H9 (cell line): ENCODE results near the gene ZGRF1. TPM values are rescaled to one million over a fixed set of nuclear protein-coding genes. Genes with fewer than 3 reads are reported as not detected.

ENCODE experiments used
- DNase-seq: peaks from one replicate; pipeline ENCODE4 v3.0.0-alpha.2; 2017
- H2AFZ ChIP-seq: one replicate; pipeline ENCODE4 v1.6.1; 2013; ENCODE audit warnings: mild to moderate bottlenecking, low read length, control low read depth, moderate library complexity
- H2AK5ac ChIP-seq: 2 replicates; pipeline ENCODE4 v1.6.1; 2013; ENCODE audit warnings: low read length, control low read depth, mixed read lengths; ENCODE audit not compliant: insufficient read length
- H2BK120ac ChIP-seq: one replicate; pipeline ENCODE4 v1.6.1; 2013; ENCODE audit warnings: low read depth, mild to moderate bottlenecking, low read length, control low read depth, inconsistent platforms; ENCODE audit not compliant: poor library complexity, severe bottlenecking
- H2BK12ac ChIP-seq: 2 replicates; pipeline ENCODE4 v1.6.1; 2013; ENCODE audit warnings: low read length, control low read depth, mixed read lengths, low read depth; ENCODE audit not compliant: insufficient read length
- H2BK15ac ChIP-seq: 2 replicates; pipeline ENCODE4 v1.6.1; 2013; ENCODE audit warnings: low read depth, low read length, control low read depth
- H2BK20ac ChIP-seq: one replicate; pipeline ENCODE4 v1.6.1; 2013; ENCODE audit warnings: low read depth, mild to moderate bottlenecking, low read length, control low read depth, inconsistent platforms; ENCODE audit not compliant: poor library complexity, severe bottlenecking
- H2BK5ac ChIP-seq: 2 replicates; pipeline ENCODE4 v1.6.1; 2013; ENCODE audit warnings: low read length, control low read depth, mixed read lengths; ENCODE audit not compliant: insufficient read length
- H3K14ac ChIP-seq: 2 replicates; pipeline ENCODE4 v1.6.1; 2013; ENCODE audit warnings: low read length, control low read depth; ENCODE audit not compliant: insufficient read depth
- H3K18ac ChIP-seq: 2 replicates; pipeline ENCODE4 v1.6.1; 2013; ENCODE audit warnings: low read depth, mild to moderate bottlenecking, mixed read lengths, low read length, control low read depth; ENCODE audit not compliant: insufficient read length
- H3K23ac ChIP-seq: 2 replicates; pipeline ENCODE4 v1.6.1; 2013; ENCODE audit warnings: low read length, control low read depth, mixed read lengths, low read depth; ENCODE audit not compliant: insufficient read length
- H3K23me2 ChIP-seq: 2 replicates; pipeline ENCODE4 v1.6.1; 2013; ENCODE audit warnings: low read depth, mild to moderate bottlenecking, mixed read lengths, low read length, control low read depth; ENCODE audit not compliant: insufficient read length, poor library complexity, severe bottlenecking
- H3K27ac ChIP-seq: 2 replicates; pipeline ENCODE4 v1.5.1; 2013; ENCODE audit warnings: low read length, control low read depth, mixed read lengths, low read depth; ENCODE audit not compliant: insufficient read length
- H3K27me3 ChIP-seq: 2 replicates; pipeline ENCODE4 v1.6.1; 2013; ENCODE audit warnings: low read length, control low read depth, inconsistent platforms; ENCODE audit not compliant: insufficient read depth
- H3K4ac ChIP-seq: 2 replicates; pipeline ENCODE4 v1.6.1; 2013; ENCODE audit warnings: low read depth, mild to moderate bottlenecking, control low read depth, inconsistent platforms, low read length, moderate library complexity
- H3K4me1 ChIP-seq: 2 replicates; pipeline ENCODE4 v1.6.1; 2013; ENCODE audit warnings: low read length, control low read depth, inconsistent platforms; ENCODE audit not compliant: insufficient read depth
- H3K4me2 ChIP-seq: 2 replicates; pipeline ENCODE4 v1.6.1; 2013; ENCODE audit warnings: low read length, control low read depth, mixed read lengths; ENCODE audit not compliant: insufficient read length, insufficient read depth
- H3K56ac ChIP-seq: 2 replicates; pipeline ENCODE4 v1.6.1; 2013; ENCODE audit warnings: low read depth, mild to moderate bottlenecking, mixed read lengths, low read length, control low read depth; ENCODE audit not compliant: insufficient read length
- H3K79me1 ChIP-seq: 2 replicates; pipeline ENCODE4 v1.6.1; 2013; ENCODE audit warnings: low read depth, mild to moderate bottlenecking, moderate library complexity, low read length, control low read depth, inconsistent platforms; ENCODE audit not compliant: insufficient read depth, poor library complexity, severe bottlenecking
- H3K79me2 ChIP-seq: 2 replicates; pipeline ENCODE4 v1.6.1; 2013; ENCODE audit warnings: low read length, control low read depth, inconsistent platforms; ENCODE audit not compliant: insufficient read depth
- H3K9ac ChIP-seq: 2 replicates; pipeline ENCODE4 v1.6.1; 2013; ENCODE audit warnings: low read length, control low read depth, mixed read lengths; ENCODE audit not compliant: insufficient read length; ENCODE audit errors: extremely low read depth
- H3K9me3 ChIP-seq: one replicate; pipeline ENCODE4 v1.6.1; 2013; ENCODE audit warnings: low read depth, low read length, inconsistent platforms; ENCODE audit not compliant: control insufficient read depth
- H3T11ph ChIP-seq: one replicate; pipeline ENCODE4 v1.6.1; 2013; ENCODE audit warnings: mild to moderate bottlenecking, low read length, control low read depth, inconsistent platforms
- H4K20me1 ChIP-seq: one replicate; pipeline ENCODE4 v1.6.1; 2013; ENCODE audit not compliant: control insufficient read depth, insufficient read length, insufficient read depth
- H4K5ac ChIP-seq: 2 replicates; pipeline ENCODE4 v1.6.1; 2013; ENCODE audit warnings: low read depth, mild to moderate bottlenecking, mixed read lengths, low read length, control low read depth; ENCODE audit not compliant: insufficient read length
- H4K8ac ChIP-seq: replicated peaks from 2 replicates; pipeline ENCODE4 v1.6.1; 2013; ENCODE audit warnings: low read length, control low read depth, mixed read lengths, low read depth; ENCODE audit not compliant: insufficient read length
- H4K91ac ChIP-seq: 2 replicates; pipeline ENCODE4 v1.6.1; 2013; ENCODE audit warnings: low read depth, mild to moderate bottlenecking, moderate library complexity, mixed read lengths, low read length, control low read depth; ENCODE audit not compliant: insufficient read length
- H3K27ac Mint-ChIP-seq, 3 experiments: 2 replicates in 2 of 3; 3 replicates in 1 of 3; pipeline ENCODE4 v1.8.0; 2020 to 2021; ENCODE audit warnings: mixed read lengths in 3 of 3, mild to moderate bottlenecking in 1 of 3, moderate library complexity in 1 of 3
- H3K27me3 Mint-ChIP-seq: 2 replicates; pipeline ENCODE4 v1.8.0; 2021; ENCODE audit warnings: low read depth, mild to moderate bottlenecking, moderate library complexity, mixed read lengths
- H3K36me3 Mint-ChIP-seq, 3 experiments: 2 replicates in 2 of 3; 3 replicates in 1 of 3; pipeline ENCODE4 v1.8.0; 2020 to 2021; ENCODE audit warnings: low read depth in 3 of 3, mixed read lengths in 3 of 3; ENCODE audit not compliant: insufficient read depth in 1 of 3
- H3K4me1 Mint-ChIP-seq, 2 experiments: 2 replicates each; pipeline ENCODE4 v1.8.0; 2020; ENCODE audit warnings: mixed read lengths in 2 of 2
- H3K4me3 Mint-ChIP-seq, 2 experiments: 2 replicates in 1 of 2; 3 replicates in 1 of 2; pipeline ENCODE4 v1.8.0; 2020 to 2021; ENCODE audit warnings: mild to moderate bottlenecking in 2 of 2, mixed read lengths in 2 of 2, moderate library complexity in 1 of 2
- H3K9me3 Mint-ChIP-seq, 2 experiments: 2 replicates in 1 of 2; 3 replicates in 1 of 2; pipeline ENCODE4 v1.8.0; 2020; ENCODE audit warnings: mild to moderate bottlenecking in 2 of 2, mixed read lengths in 2 of 2, moderate library complexity in 1 of 2
- CTCF ChIP-seq: fragments of 200-600 bp; sonication (generic); conservative IDR thresholded peaks from 3 replicates; pipeline ENCODE4 v1.8.0; 2021; ENCODE audit warnings: antibody characterized with exemption, mild to moderate bottlenecking
- WGBS: extraction: QIAGEN DNeasy Blood & Tissue Kit; methylation state at CpG from one replicate; pipeline ENCODE4 v1.1.7; 2013; ENCODE audit warnings: missing lambda C conversion rate, low lambda C conversion rate, mixed read lengths; ENCODE audit not compliant: insufficient read length; ENCODE audit errors: extremely low coverage; 5-methylcytosine and 5-hydroxymethylcytosine counted together
- total RNA-seq: library from RNA; stranded (reverse); gene quantifications from 2 replicates; pipeline ENCODE4 v1.2.1, GENCODE V29; 2021

The ZGRF1 gene
- total RNA-seq, 1 experiment from 2014 or later: 38.3 TPM

GRCh38 chr4:112531146-112531545 is 105.6 kb downstream of the ZGRF1 start:
- H3K79me2 ChIP-seq: no peaks in the 10 kb centered on the region
- H3K4me1 ChIP-seq: no peaks in the 10 kb centered on the region
- H3K27ac ChIP-seq: no peak overlapping the region
- H2BK5ac ChIP-seq: no peak overlapping the region
- no peak overlapping the region for H4K91ac ChIP-seq
- H3K79me1 ChIP-seq: no peaks in the 10 kb centered on the region
- H3K27me3 ChIP-seq: no peaks in the 10 kb centered on the region
- no peaks in the 10 kb centered on the region for H4K20me1 ChIP-seq
- no peak overlapping the region for H3K14ac ChIP-seq
- H3K4ac ChIP-seq: no peak overlapping the region
- Mint-ChIP-seq H3K27ac (no peak overlapping the region), H3K9me3 (no peaks in the 10 kb centered on the region), H3K36me3 (no peaks in the 10 kb centered on the region), H3K4me1 (peaks cover under 1% of the 10 kb centered on the region in 2 experiments; a peak in 3 of 4 replicates), H3K4me3 (no peak overlapping the region), H3K27me3 (peaks cover 30% of the 10 kb centered on the region)
- no peak overlapping the region for H4K5ac ChIP-seq
- H3K9ac ChIP-seq: no peak overlapping the region
- H2AFZ ChIP-seq: no peak overlapping the region
- H3K9me3 ChIP-seq: no peaks in the 10 kb centered on the region
- no peak overlapping the region for H3K23ac ChIP-seq
- no peak for DNase-seq
- H3T11ph ChIP-seq: no peak overlapping the region
- H2AK5ac ChIP-seq: no peak overlapping the region
- no peak overlapping the region for H3K18ac ChIP-seq
- no peak overlapping the region for H2BK15ac ChIP-seq
- no peak overlapping the region for H3K4me2 ChIP-seq
- no CpG with 5 or more reads among the region's 1 CpG for WGBS
- H2BK12ac ChIP-seq: no peak overlapping the region
- no peak overlapping the region for H3K56ac ChIP-seq
- TF ChIP-seq CTCF: no peak
- no peak overlapping the region for H2BK120ac ChIP-seq
- H2BK20ac ChIP-seq: no peak overlapping the region
- H4K8ac ChIP-seq: no peak overlapping the region
- no peaks in the 10 kb centered on the region for H3K23me2 ChIP-seq
